ENCODE measurements around the gene FASTKD3. TPM values are rescaled to one million over a fixed set of nuclear protein-coding genes. Genes with fewer than 3 reads are reported as not detected.

The FASTKD3 gene
- polyA plus RNA-seq, 1 donor from 2014 or later: 27.8 TPM

- no peak overlapping the region for H3K4me3 ChIP-seq (ENCODE audit: low read length)
- no peak overlapping the region for H3K4me2 ChIP-seq (ENCODE audit: low read length)
- no peaks in the 10 kb centered on the region for H3K9me3 ChIP-seq (ENCODE audit: low read length)
- H4K20me1 ChIP-seq (ENCODE audit: insufficient read depth): no peaks in the 10 kb centered on the region
- no peaks in the 10 kb centered on the region for H3K36me3 ChIP-seq (ENCODE audit: insufficient read depth, low read length)
- H3K79me2 ChIP-seq (replicated peaks; ENCODE audit: insufficient read depth, low read length): no peaks in the 10 kb centered on the region
- peak; percentile 41 for TF ChIP-seq RAD21 (conservative IDR thresholded peaks at IDR 0.05)
- TF ChIP-seq CTCF (IDR thresholded peaks at IDR 0.05; ENCODE audit: poor library complexity, severe bottlenecking): peak; percentile 47
- no peak for TF ChIP-seq TAF1 (IDR thresholded peaks at IDR 0.05; ENCODE audit: low read depth)
- H3K9me2 ChIP-seq (ENCODE audit: insufficient read depth, low read length): no peaks in the 10 kb centered on the region
- no peak overlapping the region for H3K9ac ChIP-seq (ENCODE audit: low read length)
- H3K27ac ChIP-seq (ENCODE audit: low read length): no peak overlapping the region
- no peaks in the 10 kb centered on the region for H3F3A ChIP-seq (ENCODE audit: insufficient read depth, low read length, poor library complexity, severe bottlenecking)
- no peak overlapping the region for H2AFZ ChIP-seq (ENCODE audit: low read depth, low read length)
- H3K27me3 ChIP-seq (ENCODE audit: insufficient read depth, low read depth, low read length): no peaks in the 10 kb centered on the region
Observed at GRCh38 chr5:7815892-7816534, 52.8 kb downstream of the FASTKD3 start.

- TF ChIP-seq CTCF (IDR thresholded peaks at IDR 0.05; ENCODE audit: poor library complexity, severe bottlenecking) (no peak), EP300 (conservative IDR thresholded peaks at IDR 0.05; ENCODE audit: poor library complexity, severe bottlenecking) (no peak), REST (IDR thresholded peaks at IDR 0.05; ENCODE audit: borderline replicate concordance) (no peak), EZH2 (IDR thresholded peaks at IDR 0.05; ENCODE audit: borderline replicate concordance, insufficient read depth, low read length, poor library complexity, severe bottlenecking) (no peak), RAD21 (conservative IDR thresholded peaks at IDR 0.05) (no peak), SMC3 (conservative IDR thresholded peaks at IDR 0.05; ENCODE audit: poor library complexity) (no peak), TAF1 (IDR thresholded peaks at IDR 0.05; ENCODE audit: low read depth) (no peak)
- no peaks in the 10 kb centered on the region for H3K79me2 ChIP-seq (replicated peaks; ENCODE audit: insufficient read depth, low read length)
- H4K20me1 ChIP-seq (ENCODE audit: insufficient read depth): no peaks in the 10 kb centered on the region
- H3K36me3 ChIP-seq (ENCODE audit: insufficient read depth, low read length): no peaks in the 10 kb centered on the region
- no peak overlapping the region for H3K4me3 ChIP-seq (ENCODE audit: low read length)
- H3K4me2 ChIP-seq (ENCODE audit: low read length): no peak overlapping the region
- no peak overlapping the region for H3K9ac ChIP-seq (ENCODE audit: low read length)
- H3K27me3 ChIP-seq (ENCODE audit: insufficient read depth, low read depth, low read length): no peaks in the 10 kb centered on the region
- no peaks in the 10 kb centered on the region for H3K9me2 ChIP-seq (ENCODE audit: insufficient read depth, low read length)
- H3K27ac ChIP-seq (ENCODE audit: low read length): no peak overlapping the region
- no peaks in the 10 kb centered on the region for H3K9me3 ChIP-seq (ENCODE audit: low read length)
- H2AFZ ChIP-seq (ENCODE audit: low read depth, low read length): no peak overlapping the region
- H3F3A ChIP-seq (ENCODE audit: insufficient read depth, low read length, poor library complexity, severe bottlenecking): no peaks in the 10 kb centered on the region
Observed at GRCh38 chr5:7814816-7815215, 54.0 kb downstream of the FASTKD3 start.
